K562 (cell line): ENCODE data around the gene MYCBPAP. TPM values are rescaled to one million over a fixed set of nuclear protein-coding genes. Genes with fewer than 3 reads are reported as not detected.
A peak's percentile ranks its signal among the peaks of the same experiment; 100 is the strongest.

Source experiments
- ATF7 ChIP-seq: fragments of 450-650 bp; IDR thresholded peaks from 2 replicates; pipeline ENCODE4 v1.7.1; 2014; ENCODE audit warnings: mild to moderate bottlenecking, moderate library complexity
- E2F4 ChIP-seq: sonication (generic); formaldehyde crosslinking; IDR thresholded peaks from 2 replicates; pipeline ENCODE4 v1.8.0; 2022; ENCODE audit warnings: mild to moderate bottlenecking, low read depth, missing genetic modification reagents
- ESRRB ChIP-seq: fragments of 250-450 bp; sonication (Bioruptor Pico); IDR thresholded peaks from 2 replicates; pipeline ENCODE4 v1.5.0; 2020; ENCODE audit warnings: mild to moderate bottlenecking, moderate library complexity, borderline replicate concordance
- FUS ChIP-seq: fragments of 200-400 bp; formaldehyde crosslinking; optimal IDR thresholded peaks from 2 replicates; pipeline ENCODE3; 2017; ENCODE audit warnings: low read depth, low read length
- GABPA ChIP-seq: fragments of 200-800 bp; sonication (Bioruptor generic); conservative IDR thresholded peaks from 2 replicates; pipeline ENCODE4 v1.6.1; 2016; ENCODE audit warnings: low read depth, missing genetic modification characterization, missing compliant biosample characterization
- GATAD2A ChIP-seq: fragments of 450-650 bp; IDR thresholded peaks from 2 replicates; pipeline ENCODE4 v1.6.1; 2017
- KLF16 ChIP-seq: IDR thresholded peaks from 2 replicates; pipeline ENCODE4 v1.6.1; 2016; ENCODE audit warnings: antibody characterized with exemption
- KLF6 ChIP-seq: fragments of 250-450 bp; sonication (Bioruptor Pico); IDR thresholded peaks from 2 replicates; pipeline ENCODE4 v1.4.0; 2020; ENCODE audit warnings: mild to moderate bottlenecking, moderate library complexity, borderline replicate concordance
- MAFF ChIP-seq: IDR thresholded peaks from 2 replicates; pipeline ENCODE4 v1.6.1; 2012; ENCODE audit warnings: low read length, improper control_type of control experiment
- NCOA2 ChIP-seq, 2 experiments: fragments of 450-650 bp; IDR thresholded peaks; 2 replicates each; pipeline ENCODE4 v1.6.1; 2018; ENCODE audit warnings: mild to moderate bottlenecking in 2 of 2, moderate library complexity in 1 of 2; ENCODE audit not compliant: partially characterized antibody in 2 of 2
- NR4A1 ChIP-seq, 2 experiments: fragments of 250-450 bp in 1 of 2; fragments of 450-650 bp in 1 of 2; sonication (Bioruptor Pico) in 1 of 2; IDR thresholded peaks; 2 replicates each; pipeline versions ENCODE4 v1.4.0 to v1.6.1; 2016 to 2020; ENCODE audit warnings: mild to moderate bottlenecking in 2 of 2, missing compliant biosample characterization in 1 of 2, missing genetic modification characterization in 1 of 2, moderate library complexity in 1 of 2
- NRF1 ChIP-seq, 2 experiments: fragments of 450-650 bp; IDR thresholded peaks in 1 of 2; conservative IDR thresholded peaks in 1 of 2; 2 replicates each; pipeline ENCODE4 v1.6.1; 2014; ENCODE audit warnings: mild to moderate bottlenecking in 2 of 2
- PCBP2 ChIP-seq: fragments of 200-400 bp; formaldehyde crosslinking; IDR thresholded peaks from 2 replicates; pipeline ENCODE4 v1.6.1; 2018; ENCODE audit warnings: low read length, low read depth, mild to moderate bottlenecking, moderate library complexity; ENCODE audit not compliant: poor library complexity, severe bottlenecking
- SNRNP70 ChIP-seq: fragments of 200-400 bp; formaldehyde crosslinking; optimal IDR thresholded peaks from 2 replicates; pipeline ENCODE3; 2017; ENCODE audit warnings: low read depth, low read length
- TOE1 ChIP-seq, 2 experiments: fragments of 450-650 bp in 1 of 2; sonication (generic) in 1 of 2; formaldehyde crosslinking in 1 of 2; IDR thresholded peaks; 2 replicates each; pipeline versions ENCODE4 v1.7.1 to v1.8.0; 2016 to 2022; ENCODE audit warnings: borderline replicate concordance in 2 of 2, mild to moderate bottlenecking in 2 of 2, antibody characterized with exemption in 1 of 2, inconsistent platforms in 1 of 2, low read depth in 1 of 2, missing genetic modification reagents in 1 of 2, moderate library complexity in 1 of 2
- TRIM24 ChIP-seq, 2 experiments: fragments of 450-650 bp; IDR thresholded peaks; 2 replicates each; pipeline ENCODE4 v1.6.1; 2016
- ZBTB12 ChIP-seq: fragments of 250-450 bp; sonication (Bioruptor Pico); IDR thresholded peaks from 2 replicates; pipeline ENCODE4 v1.4.0; 2020
- ZKSCAN3 ChIP-seq: fragments of 250-450 bp; sonication (Bioruptor Pico); IDR thresholded peaks from 2 replicates; pipeline ENCODE4 v1.4.0; 2020
- ZNF232 ChIP-seq: sonication (generic); formaldehyde crosslinking; IDR thresholded peaks from 2 replicates; pipeline ENCODE4 v1.8.0; 2022; ENCODE audit warnings: mild to moderate bottlenecking, missing genetic modification reagents
- ZNF253 ChIP-seq: fragments of 250-450 bp; sonication (Bioruptor Pico); conservative IDR thresholded peaks from 2 replicates; pipeline ENCODE4 v1.6.1; 2021; ENCODE audit warnings: mild to moderate bottlenecking
- ZNF561 ChIP-seq: fragments of 450-650 bp; formaldehyde crosslinking; conservative IDR thresholded peaks from 2 replicates; pipeline ENCODE4 v1.4.0; 2020; ENCODE audit warnings: mild to moderate bottlenecking, moderate library complexity
- polyA plus RNA-seq, 8 experiments: library from polyadenylated mRNA; depleted of rRNA in 4 of 8; stranded (reverse) in 5 of 8; unstranded in 3 of 8; fragments of >200 nt; fragmentation: Nextera tagmentation in 2 of 8; fragmentation: Illumina TruSeq in 1 of 8; extraction: Ambion mirVana in 2 of 8; extraction: Trizol in 1 of 8; gene quantifications; 2 replicates each; pipeline versions ENCODE4 v1.2.1 to v1.2.3, GENCODE V29; 2011 to 2014; ENCODE audit warnings: inconsistent platforms in 1 of 8, missing spikeins in 1 of 8
- total RNA-seq, 7 experiments: library from RNA; depleted of rRNA in 6 of 7; stranded (reverse); fragments of >200 nt in 6 of 7; fragmentation: Illumina TruSeq in 2 of 7; extraction: Trizol in 2 of 7; gene quantifications; 2 replicates each; pipeline versions ENCODE4 v1.2.1 to v1.2.3, GENCODE V29; 2011 to 2021; ENCODE audit warnings: low replicate concordance in 1 of 7
- TF ChIP-seq, protein P1 (sequence below): fragments of 250-450 bp; sonication (Bioruptor Pico); IDR thresholded peaks from 2 replicates; pipeline ENCODE4 v1.9.0; 2021; ENCODE audit warnings: mild to moderate bottlenecking, inconsistent platforms

The MYCBPAP gene
- total and polyA plus RNA-seq, 9 of the 15 experiments (the other 6 are each of a cell fraction or from before 2014, with no cell fraction given) = not detected

DNA sequence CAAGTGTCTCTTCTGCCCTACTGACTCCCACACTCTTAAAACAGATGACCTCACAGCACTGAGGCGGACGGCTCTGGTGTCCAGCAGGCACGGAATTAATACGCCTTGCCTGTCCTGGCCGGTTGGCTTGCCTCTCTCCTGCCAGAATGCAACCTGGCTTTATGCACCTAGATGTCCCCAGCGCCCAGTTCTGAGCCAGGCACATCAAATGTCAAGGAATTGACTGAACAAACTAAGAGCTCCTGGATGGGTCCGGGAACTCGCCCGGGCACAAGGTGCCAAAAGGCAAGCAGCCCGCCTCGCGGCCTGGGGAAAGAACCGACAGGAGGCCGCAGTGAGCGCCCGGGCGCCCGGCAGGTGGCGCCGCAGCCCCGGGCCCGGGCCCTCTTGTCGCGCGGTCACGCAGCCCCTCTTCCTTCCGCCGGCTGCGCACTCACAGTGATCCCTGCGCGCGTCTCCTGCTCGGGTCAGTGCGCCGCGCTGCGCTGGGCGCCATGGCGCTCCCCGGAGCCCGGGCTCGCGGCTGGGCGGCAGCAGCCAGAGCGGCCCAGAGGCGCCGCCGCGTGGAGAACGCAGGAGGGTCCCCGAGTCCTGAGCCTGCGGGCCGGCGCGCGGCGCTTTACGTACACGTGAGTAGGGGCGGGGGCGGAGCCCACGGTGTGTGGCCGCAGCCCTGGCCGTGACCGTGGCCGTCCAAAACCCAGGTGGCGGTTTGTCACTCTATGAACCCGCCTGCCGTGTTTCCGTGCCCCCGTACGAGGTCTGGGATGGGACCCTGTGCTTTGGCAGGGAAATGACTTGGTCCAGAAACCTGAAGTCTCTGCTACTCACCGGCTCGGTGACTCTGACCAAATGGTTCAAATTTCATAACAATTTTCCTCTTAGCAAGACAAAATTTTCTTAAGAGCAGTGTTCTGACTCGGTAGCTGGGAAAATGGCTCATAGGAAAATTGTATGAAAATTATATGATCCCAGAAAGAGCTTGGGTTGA lies 29.6 kb upstream of the MYCBPAP start, which contains the start of gene RSAD1 (continued):
- TF ChIP-seq, protein P1, sequence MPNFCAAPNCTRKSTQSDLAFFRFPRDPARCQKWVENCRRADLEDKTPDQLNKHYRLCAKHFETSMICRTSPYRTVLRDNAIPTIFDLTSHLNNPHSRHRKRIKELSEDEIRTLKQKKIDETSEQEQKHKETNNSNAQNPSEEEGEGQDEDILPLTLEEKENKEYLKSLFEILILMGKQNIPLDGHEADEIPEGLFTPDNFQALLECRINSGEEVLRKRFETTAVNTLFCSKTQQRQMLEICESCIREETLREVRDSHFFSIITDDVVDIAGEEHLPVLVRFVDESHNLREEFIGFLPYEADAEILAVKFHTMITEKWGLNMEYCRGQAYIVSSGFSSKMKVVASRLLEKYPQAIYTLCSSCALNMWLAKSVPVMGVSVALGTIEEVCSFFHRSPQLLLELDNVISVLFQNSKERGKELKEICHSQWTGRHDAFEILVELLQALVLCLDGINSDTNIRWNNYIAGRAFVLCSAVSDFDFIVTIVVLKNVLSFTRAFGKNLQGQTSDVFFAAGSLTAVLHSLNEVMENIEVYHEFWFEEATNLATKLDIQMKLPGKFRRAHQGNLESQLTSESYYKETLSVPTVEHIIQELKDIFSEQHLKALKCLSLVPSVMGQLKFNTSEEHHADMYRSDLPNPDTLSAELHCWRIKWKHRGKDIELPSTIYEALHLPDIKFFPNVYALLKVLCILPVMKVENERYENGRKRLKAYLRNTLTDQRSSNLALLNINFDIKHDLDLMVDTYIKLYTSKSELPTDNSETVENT (CRISPR knock-in tag) = peak; percentile 82
- TF ChIP-seq ZNF232 (CRISPR knock-in tag) (no peak), NCOA2 (IDR thresholded peaks at IDR 0.05; ENCODE audit: partially characterized antibody in 2 of 2) (no peak), GATAD2A (no peak), TOE1 (IDR thresholded peaks at IDR 0.05; ENCODE audit: borderline replicate concordance) (no peak), TOE1 (CRISPR knock-in tag; IDR thresholded peaks at IDR 0.05; ENCODE audit: borderline replicate concordance, low read depth) (no peak), NRF1 (conservative IDR thresholded peaks at IDR 0.05 in 1 of 2, IDR thresholded peaks at IDR 0.05 in 1 of 2) (peak; percentile 89 to 90), SNRNP70 (no peak), ATF7 (peak; percentile 89), ZNF561 (CRISPR knock-in tag) (no peak), PCBP2 (no peak), GABPA (tag) (peak; percentile 80), ESRRB (no peak), NR4A1 (CRISPR knock-in tag; IDR thresholded peaks at IDR 0.05) (0 out of 2 replicates have a peak, but pooled peaks have one; percentile 12), NR4A1 (tag; IDR thresholded peaks at IDR 0.05) (peak; percentile 82; the same call in 1 of the 2 replicates), KLF6 (CRISPR knock-in tag) (0 out of 2 replicates have a peak, but pooled peaks have one; percentile 16), TRIM24 (IDR thresholded peaks at IDR 0.05) (no peak; a peak in 1 of 4 replicates), ZKSCAN3 (CRISPR knock-in tag) (no peak), E2F4 (CRISPR knock-in tag) (no peak), KLF16 (no peak), FUS (peak; percentile 75), MAFF (no peak), ZBTB12 (CRISPR knock-in tag) (peak; percentile 55; the same call in 1 of the 2 replicates), ZNF253 (CRISPR knock-in tag) (no peak)
